Renal cortex interstitium (tissue), 11 donors: ENCODE measurements around the gene RELCH. TPM values are rescaled to one million over a fixed set of nuclear protein-coding genes. Genes with fewer than 3 reads are reported as not detected.

ENCODE experiments used
- DNase-seq, 11 donors: peaks; one replicate each; pipeline ENCODE4 v3.0.0-alpha.2; 2013; ENCODE audit warnings: low read depth in 9 of 11, low spot score in 4 of 11; ENCODE audit errors: extremely low read depth in 1 of 11
- polyA plus RNA-seq, 3 donors: library from polyadenylated mRNA; unstranded; fragments of 120-200 nt; gene quantifications; one replicate each; pipeline ENCODE4 v1.2.1, GENCODE V29; 2013; ENCODE audit not compliant: insufficient read length in 3 of 3

The RELCH gene
- polyA plus RNA-seq, 3 donors = 32.1 to 39.0 (median 37.4) TPM

DNA sequence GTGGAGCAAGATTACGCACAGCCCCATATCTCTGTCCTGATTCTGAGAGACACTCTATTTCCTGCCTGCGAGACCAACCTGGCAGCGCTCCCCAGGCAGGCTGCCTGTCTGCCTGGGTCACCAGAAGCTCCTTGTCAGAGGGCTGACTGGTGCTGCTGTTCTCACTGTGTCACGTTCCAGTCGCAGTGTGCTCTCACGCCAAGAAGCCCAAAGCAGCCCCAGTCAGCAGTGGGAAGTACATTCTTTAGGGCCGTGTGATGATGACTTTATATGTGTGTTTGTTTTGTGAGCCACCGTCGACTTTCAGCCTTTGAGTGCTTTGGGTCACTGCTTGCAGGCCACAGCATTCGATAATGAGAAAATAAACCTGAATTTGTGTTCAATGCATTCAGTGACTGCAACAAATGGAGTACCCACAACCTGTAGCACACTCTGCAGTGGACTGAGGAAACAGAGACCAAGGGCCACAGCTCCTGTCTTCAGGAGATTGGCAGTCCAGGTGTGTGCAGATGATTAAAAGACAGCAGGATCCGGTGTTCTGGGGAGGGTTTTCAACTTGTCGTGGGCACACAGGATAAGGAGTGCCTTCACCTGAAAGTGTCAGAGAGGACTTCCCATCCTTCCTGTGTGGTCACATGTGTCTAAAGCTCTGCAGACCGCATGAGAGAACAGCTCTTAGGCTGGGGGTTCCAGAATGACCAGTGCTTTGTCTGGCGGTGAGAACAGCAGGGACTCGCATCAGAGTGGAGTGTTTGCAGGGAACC is 142.8 kb downstream of the RELCH start:
- DNase-seq = no peak

DNA sequence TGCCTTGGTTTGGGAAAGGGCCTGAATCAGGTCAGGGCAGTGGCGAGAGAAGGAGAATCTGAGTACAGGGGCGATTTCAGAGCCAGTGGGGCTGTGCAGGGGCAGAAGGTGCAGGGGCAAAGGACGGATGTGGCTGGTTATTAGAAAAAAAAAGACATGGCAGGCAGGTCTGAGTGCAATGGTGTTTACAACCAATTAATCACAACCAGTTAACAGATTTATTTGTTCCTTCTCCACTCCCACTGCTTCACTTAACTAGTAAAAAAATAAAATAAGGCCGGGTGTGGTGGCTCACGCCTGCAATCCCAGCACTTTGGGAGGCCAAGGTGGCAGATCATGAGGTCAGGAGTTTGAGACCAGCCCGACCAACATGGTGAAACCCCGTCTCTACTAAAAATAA is 143.6 kb downstream of the RELCH start:
- DNase-seq = no peak

DNA sequence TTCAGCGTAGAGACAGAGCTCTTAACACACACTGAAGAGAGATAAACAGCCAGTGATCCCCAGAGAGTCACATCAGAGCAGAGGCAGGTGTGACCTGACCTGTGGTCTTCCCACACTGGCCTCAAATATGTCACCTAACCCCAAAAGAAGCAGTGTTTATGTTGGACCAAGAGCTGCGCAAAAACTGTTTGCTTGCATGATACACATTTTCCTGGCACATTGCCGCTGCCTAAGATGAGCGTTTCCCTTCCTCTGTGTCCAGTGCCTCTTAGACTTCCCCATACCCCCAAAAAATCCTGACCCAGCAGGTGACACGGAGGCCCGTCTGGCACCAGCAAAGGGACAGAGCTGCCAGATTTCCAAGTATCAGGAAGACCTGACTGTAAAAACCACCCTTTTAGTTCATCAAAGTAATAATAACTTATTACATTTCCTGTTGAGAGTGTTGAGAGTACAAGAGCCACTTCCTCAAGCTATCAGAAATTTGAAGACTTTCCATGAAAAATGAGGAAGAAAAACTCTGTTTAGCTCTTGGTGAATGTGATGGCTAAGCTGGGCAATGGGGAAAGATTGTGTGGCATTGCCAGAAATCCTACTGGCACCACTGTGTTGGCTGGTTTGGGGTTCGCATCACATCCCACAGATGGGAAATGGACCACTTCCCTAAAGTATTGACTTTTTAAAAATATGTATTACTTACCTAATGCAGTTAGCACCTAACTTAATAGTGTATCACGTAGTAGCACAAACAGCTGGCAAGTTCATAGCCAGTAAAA is 144.7 kb downstream of the RELCH start:
- no peak for DNase-seq

DNA sequence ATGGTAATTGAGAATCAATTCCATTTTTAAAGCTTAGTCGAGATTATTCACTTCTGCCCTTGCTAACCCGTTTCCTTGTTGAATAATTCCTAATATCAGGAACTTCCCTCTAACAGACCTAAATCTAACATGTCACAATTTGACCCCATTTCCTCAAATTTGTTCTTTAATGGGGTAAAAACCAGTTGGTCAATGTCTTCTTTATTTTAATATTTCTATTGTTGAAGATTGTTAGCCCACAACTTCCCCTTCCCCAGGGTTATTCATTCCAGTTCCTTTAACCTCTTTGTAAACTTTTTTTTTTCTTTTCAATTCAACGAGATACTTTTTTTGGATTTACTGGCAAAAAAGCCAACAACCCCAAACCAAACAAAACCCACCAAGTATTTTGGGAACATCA is 145.4 kb downstream of the RELCH start:
- no peak for DNase-seq

DNA sequence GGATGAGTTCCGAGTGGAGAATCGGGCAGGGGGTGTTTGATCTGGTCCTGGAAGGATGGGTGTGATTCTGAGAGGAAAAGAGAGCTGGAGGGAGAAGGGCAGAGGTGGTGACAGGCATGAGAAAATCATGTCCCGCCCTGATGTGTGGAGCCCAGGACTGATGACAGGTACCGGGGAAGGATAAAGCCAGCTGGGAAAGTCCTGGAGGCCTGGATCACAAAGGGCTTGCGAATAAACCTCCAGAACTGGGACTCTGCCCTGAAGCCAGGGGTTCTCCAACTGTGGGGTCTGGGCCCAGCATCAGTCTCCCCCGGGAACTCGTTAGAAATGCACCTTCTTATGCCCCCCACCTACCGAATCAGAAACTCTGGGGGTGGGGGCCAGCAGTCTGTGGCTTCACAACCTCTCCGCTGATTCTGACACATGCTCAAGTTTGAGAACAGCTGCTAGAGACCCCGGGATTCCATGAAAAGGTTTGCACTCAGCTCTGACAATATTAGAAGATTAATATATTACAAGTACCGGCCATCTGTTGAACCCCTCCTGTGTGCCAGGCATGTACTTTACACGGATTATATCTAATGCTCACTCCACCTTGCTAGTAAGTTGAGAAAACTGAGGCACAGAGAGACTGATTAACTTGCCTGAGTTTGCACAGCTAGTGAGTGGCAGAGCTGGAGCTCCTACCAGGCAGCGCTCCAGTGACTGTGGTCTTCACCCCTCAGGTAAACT is 146.1 kb downstream of the RELCH start:
- DNase-seq = no peak

DNA sequence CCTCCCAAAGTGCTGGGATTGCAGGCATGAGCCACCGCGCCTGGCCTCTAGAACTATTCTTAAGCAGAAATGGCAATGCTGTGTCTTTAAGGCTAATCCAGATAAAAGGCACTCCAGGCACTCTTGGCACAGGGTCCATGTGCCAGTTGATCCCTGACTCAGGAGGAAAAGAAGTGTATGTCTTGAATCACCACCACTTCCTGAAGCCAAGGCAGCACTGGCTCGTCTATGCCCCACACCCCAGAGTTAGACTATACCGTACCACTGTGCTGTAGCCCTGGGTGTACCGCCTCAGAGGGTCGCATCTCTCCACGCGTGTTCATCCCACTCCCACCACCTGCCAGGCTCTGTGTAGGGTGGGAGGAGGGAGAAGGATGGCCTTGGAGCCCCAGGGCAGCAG is 147.1 kb downstream of the RELCH start:
- no peak for DNase-seq

DNA sequence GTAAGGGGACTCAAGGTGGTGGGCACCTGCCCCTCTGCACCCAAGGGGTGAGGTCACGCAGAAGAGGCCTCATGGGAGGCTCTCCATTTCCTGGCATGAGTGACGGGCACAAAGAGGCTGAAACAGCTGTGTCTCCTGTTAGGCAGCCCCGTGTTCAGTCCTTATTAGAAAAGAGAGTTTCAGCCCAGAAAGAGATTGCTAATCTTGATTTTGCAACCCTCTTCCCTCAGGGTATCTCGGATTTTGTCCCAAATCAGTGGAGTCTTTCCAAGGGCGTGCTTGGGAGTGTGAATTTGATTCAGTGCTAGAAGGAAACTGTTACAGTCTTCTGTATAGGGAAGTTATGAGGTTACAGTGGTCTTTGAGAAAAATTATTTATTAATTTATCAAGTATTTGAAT is 148.4 kb downstream of the RELCH start:
- DNase-seq = no peak

DNA sequence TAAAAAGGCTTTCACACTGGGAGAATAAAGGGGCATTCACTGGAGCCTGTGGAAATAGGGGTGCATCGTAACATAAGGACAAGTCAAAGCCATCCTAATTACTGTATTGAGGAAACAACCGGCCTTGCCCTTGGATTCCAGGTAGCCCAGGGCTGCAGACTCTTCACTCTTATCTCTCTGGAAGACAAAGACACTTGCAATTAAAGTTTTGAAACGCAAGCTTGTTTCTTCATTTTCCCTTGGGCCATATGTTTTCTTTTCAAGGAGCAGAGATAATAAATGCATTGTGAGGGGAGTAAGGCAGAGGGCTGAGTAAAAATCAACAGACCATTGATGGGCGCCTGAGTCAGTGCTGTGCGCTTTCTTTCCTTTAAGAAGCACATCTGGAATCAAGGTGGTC is 149.6 kb downstream of the RELCH start:
- DNase-seq = no peak

DNA sequence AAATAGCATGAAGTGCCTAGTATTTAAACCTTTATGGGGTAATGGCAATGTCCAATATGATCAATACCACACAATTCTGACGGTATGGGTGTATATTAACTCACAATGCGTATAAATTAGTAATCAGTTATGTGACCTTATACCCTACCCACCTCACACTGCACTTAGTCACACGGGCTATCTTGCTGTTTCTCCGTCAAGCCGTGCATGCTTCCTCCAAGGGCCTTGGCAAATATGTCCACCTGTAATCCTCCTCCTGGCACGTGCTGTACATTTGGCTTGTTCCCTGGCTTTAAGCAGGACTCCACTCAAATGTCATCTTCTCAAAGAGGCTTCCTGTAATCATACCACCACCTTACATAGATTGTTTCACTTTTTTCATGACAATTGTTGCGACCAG is 150.3 kb downstream of the RELCH start:
- no peak for DNase-seq

DNA sequence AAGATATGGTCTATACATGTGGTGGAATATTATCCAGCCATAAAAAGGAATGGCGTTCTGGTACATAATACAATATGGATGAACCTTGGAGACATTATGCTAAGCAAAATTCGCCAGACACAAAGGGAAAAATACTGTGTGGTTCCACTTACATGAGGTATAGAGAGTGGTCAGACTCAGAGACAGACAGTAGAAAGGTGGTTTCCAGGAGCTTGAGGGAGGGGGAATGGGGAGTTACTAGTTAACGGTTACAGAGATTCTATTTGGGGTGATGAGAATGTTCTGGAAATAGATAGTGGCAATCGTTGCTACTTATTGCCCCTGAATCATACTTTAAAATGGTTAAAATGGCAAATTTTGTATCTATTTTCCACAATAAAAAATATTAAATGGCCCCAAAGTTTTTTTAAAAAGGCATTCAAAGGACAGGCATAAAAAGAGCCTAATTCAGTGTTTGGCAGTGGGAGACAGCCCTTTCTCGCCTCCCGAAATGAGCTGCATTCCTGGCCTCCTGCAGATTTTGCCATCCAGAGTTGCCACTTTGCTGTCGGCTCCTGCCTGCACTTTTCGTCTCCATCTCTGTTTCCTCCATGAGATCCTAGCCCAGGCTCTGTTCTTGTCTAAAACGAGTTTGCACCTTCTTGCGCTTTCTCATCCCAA is 151.5 kb downstream of the RELCH start:
- DNase-seq = no peak

DNA sequence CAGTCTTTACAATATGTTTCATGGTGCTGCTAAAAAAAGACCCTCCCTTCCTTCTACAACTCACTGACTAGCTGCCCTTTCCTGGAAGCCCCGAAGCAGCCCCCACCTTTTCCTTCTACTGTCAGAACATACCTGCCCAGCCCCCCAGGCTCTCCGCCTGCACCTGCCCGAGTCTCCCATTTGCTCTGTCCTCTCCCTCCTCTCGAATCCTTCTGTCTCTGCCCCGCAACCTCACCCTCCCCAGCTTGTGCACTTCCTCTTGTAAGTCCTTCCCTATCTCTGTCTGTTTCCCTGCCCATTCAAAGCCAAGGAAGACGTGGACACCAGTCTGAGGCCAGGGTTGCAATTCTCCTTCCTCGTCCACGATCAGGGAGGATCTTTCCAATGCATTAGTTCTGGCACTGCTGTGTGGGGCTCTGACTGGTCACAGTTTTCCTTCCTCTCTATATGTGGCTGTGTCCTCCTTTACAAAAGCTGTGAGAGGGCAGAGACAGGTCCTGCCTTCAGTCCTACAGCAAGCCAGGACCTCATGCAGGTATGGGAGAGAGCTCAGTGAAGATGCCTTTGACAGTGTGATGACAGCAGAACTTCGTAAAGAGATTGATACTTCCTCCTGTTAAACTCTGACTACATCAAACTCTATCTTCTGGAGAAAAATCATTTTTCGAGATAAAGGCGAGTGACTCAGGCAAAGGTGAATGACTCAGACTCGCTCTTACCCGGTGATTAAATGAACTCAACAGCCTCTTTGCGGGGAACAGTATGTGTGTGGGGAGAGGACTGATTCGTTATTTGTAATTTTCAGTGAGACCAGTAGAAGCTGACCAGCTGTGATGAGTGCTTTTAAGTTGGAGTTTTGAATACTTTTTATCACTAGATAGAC is 152.3 kb downstream of the RELCH start:
- DNase-seq = no peak

DNA sequence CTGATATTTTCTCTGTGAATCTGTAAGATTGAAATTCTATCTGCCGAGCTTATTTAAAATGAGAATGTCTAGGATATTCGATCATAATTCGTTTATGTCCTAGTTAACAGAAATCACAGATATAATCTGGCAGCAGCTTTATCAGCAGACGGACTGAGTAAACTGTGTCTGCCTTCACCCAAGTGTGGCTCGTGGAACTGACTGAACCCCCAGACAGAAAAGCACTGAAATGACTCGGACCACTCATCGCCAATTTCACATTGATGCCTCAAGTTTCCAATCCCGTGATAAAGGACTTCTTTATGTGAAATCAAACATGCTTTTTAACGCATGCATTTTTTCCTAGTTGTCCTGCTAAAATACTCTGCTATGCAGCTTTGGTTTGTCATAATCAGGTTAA is 153.9 kb downstream of the RELCH start:
- no peak for DNase-seq

DNA sequence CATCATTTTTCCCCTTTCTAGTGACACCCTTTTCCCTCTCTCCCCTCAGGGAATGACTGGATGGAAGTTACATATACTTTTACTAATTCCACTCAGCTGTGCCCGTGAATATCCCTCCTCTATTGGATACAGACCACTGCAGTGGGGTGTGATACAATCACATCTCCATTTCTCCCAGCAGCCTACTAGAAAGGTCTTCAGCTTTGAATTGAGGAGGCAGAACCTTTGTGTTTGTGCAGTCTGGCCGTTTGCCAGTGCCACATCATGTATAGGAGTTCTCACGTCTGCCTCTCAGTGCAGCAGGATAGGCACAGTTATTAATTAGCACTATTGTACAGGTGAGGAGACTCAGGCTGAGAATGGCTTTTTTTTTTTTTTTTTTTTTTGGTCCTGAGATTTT is 154.4 kb downstream of the RELCH start:
- DNase-seq = no peak

DNA sequence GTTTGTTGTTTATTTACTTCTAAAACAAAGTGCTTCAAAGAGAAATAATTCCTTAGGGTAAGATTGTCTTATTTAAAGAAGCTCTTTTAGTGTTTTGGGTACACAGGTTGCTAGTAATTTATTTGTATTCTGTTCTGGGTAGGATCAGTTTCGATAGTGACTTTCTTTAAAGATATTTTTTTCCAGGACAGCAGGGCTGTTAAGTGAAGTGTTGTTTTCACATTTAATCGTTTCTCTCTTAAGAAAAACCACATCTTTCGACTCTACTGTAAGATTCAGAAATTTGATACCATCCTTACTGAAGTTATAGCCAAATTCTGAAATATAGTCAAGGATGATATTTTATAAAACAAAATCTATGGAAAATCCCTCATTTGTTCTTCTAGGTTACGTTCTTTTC is 155.8 kb downstream of the RELCH start:
- no peak for DNase-seq

DNA sequence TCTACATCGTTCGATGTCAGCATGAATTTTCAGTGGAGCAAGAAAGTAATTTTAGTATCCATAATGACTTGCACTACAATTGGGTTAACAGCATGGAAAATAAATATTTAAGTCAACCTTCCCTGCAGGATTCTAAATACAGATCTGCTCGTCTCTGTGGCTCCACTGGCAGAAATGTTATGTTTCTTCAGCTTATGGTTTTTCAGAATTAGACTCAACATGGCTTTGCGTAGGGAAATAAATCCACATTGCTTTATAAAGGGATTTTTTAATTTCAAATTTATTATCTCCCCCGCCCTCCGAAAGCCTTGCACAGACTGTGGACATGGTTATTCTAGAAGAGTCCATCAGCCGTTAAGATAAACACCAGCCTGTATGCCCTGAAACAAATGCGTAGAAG is 156.3 kb downstream of the RELCH start:
- no peak for DNase-seq

DNA sequence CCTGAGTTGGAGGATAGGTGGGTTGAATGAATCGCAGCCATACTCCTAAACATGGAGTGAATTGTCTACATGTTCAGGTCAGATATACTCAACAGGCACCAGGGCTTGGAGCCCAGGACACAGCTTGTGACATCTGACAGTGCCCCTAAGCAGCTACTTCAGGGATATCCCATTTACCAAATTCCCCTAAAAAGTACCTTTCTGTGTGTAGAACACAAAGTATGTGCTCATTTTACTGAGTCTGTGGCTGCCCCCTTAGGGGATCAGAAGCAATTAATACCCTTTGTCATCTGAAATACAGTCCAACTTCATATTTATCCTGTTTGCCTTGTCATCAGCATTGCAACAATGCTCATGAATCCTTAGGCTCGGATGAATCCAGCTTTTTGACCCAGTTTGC is 158.9 kb downstream of the RELCH start:
- no peak for DNase-seq

DNA sequence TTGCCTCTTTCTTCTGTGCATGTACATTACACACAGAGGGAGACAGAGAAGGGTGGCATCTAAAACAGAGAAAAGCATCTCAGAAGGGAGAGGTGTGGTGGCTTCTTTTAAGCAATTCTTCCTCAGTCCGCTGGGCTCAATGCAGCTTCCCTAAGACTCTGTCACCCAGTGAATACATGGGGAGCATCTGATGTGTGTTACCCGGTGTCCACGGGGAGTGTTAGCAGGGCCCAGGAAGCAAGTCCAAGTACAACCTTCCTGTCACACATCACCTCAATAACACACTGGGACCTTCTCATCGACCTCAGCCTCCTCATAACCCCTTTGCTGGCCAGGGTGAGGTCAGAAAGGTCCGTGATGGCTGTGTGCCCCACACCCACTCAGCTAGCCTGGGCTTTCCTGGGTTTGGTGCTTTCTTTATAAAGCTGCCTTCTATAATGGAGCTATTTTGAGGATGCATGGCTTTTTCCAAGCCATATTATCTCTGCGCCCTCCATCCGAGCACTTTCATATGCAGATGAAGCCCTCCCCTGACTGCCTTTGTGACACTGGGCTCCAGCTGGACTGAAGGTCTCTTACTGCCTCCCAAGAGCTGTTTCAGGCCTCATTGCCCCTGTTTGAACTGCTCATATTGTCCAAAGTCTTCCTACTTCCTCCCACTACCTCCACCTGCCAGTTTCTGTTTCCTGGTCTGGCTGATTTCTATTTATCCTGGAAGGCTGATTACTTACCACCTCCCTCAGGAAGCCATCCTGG is 159.5 kb downstream of the RELCH start:
- no peak for DNase-seq

DNA sequence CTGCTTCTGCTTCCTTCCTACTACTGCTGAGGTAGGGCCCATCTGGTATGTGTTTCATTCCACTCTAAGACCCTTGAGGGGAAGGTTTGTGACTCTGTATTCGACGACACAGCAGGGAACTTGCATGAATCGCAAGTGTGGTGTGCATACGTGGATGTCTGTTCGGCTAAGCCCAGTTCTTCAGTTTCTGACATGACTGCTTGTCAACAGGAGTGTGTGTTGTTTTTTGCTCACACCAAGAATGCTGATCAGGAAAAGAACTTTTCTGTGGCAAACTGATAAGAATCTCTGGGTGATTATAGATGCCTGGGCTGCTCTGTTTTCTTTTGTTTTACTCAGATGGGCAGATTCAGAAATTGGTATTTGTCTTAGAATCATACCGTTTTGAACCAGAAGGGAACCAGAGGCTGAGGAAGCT is 160.0 kb downstream of the RELCH start:
- no peak for DNase-seq
